GM03348 (cell line): ENCODE data around the gene CCL15.

Experiments
- DNase-seq: peaks from one replicate; pipeline ENCODE4 v3.0.0; 2012; ENCODE audit warnings: low spot score

CCL15 gene

GRCh38 chr17:35991075-35991474 lies 10.3 kb downstream of the CCL15 start:
- DNase-seq = no peak

GRCh38 chr17:35988164-35988563 lies 13.2 kb downstream of the CCL15 start:
- no peak for DNase-seq

GRCh38 chr17:35986643-35987042 lies 14.7 kb downstream of the CCL15 start, which contains the start of gene CCL14:
TSS of gene CCL14 (minus strand) at chr17:35986729. CDS start at chr17:35986649, 80 bp downstream.
- no peak for DNase-seq

- no peak for DNase-seq
These were observed 17.2 kb downstream of the CCL15 start for GRCh38 chr17:35984140-35984539.

GRCh38 chr17:35982409-35983191 lies 18.8 kb downstream of the CCL15 start:
- no peak for DNase-seq

GRCh38 chr17:35981908-35982330 lies 19.4 kb downstream of the CCL15 start:
- no peak for DNase-seq

GRCh38 chr17:35981246-35981645 lies 20.1 kb downstream of the CCL15 start, which contains the start of gene CCL16:
TSS of gene CCL16 (minus strand) at chr17:35981497. CDS start at chr17:35981420, 77 bp downstream.
- DNase-seq = no peak

- no peak for DNase-seq
These were observed 23.0 kb downstream of the CCL15 start for GRCh38 chr17:35978346-35978745.

- no peak for DNase-seq
These were observed 23.8 kb downstream of the CCL15 start for GRCh38 chr17:35977509-35977908.

- no peak for DNase-seq
These were observed 27.8 kb downstream of the CCL15 start for GRCh38 chr17:35973333-35974260.

- DNase-seq = no peak
These were observed 28.4 kb downstream of the CCL15 start for GRCh38 chr17:35972945-35973332.

GRCh38 chr17:35972535-35972934 lies 28.8 kb downstream of the CCL15 start:
- no peak for DNase-seq

GRCh38 chr17:35972066-35972465 lies 29.3 kb downstream of the CCL15 start:
- no peak for DNase-seq

GRCh38 chr17:35969558-35970380 lies 31.6 kb downstream of the CCL15 start:
- DNase-seq = peak; percentile 81

- DNase-seq = no peak
These were observed 32.8 kb downstream of the CCL15 start for GRCh38 chr17:35968520-35969054.

- no peak for DNase-seq
These were observed 36.1 kb downstream of the CCL15 start for GRCh38 chr17:35965272-35965671.

- no peak for DNase-seq
These were observed 37.7 kb downstream of the CCL15 start for GRCh38 chr17:35963663-35964062.

GRCh38 chr17:35953720-35954119 lies 47.6 kb downstream of the CCL15 start:
- no peak for DNase-seq

GRCh38 chr17:35949401-35949800 lies 52.0 kb downstream of the CCL15 start:
- DNase-seq = no peak

- no peak for DNase-seq
These were observed 53.3 kb downstream of the CCL15 start for GRCh38 chr17:35948092-35948491.
